Loucy (cell line): ENCODE data around the gene SMTN.

Source experiments
- EZH2phosphoT487 ChIP-seq: fragments of 200-600 bp; IDR thresholded peaks from 2 replicates; pipeline ENCODE4 v1.6.1; 2018; ENCODE audit warnings: antibody characterized with exemption, mild to moderate bottlenecking, moderate library complexity, borderline replicate concordance
- TF ChIP-seq, protein P1 (sequence below): fragments of 200-600 bp; sonication (generic); conservative IDR thresholded peaks from 2 replicates; pipeline ENCODE4 v1.5.1; 2014; ENCODE audit warnings: mild to moderate bottlenecking, antibody characterized with exemption, low read length

DNA sequence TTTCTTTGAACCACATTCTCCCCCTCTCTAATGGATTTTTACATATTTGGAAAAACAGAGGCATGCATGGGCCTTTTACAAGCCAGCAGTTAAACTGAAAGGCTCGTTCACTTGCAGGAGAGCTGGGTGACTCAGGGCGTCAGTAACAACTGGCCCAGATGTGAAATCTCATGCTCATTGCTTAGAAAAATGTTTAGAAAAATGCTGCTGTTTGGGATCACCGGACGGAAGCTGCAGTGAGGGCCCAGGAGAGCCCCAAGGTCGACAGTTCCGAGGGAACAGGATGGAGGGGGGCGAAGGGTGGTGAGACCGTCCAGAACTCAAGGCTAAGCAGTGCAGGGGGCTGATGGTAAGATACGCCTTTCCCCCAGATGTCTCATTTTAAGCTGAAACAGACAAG is 41.7 kb upstream of the SMTN start:
- TF ChIP-seq, protein P1, sequence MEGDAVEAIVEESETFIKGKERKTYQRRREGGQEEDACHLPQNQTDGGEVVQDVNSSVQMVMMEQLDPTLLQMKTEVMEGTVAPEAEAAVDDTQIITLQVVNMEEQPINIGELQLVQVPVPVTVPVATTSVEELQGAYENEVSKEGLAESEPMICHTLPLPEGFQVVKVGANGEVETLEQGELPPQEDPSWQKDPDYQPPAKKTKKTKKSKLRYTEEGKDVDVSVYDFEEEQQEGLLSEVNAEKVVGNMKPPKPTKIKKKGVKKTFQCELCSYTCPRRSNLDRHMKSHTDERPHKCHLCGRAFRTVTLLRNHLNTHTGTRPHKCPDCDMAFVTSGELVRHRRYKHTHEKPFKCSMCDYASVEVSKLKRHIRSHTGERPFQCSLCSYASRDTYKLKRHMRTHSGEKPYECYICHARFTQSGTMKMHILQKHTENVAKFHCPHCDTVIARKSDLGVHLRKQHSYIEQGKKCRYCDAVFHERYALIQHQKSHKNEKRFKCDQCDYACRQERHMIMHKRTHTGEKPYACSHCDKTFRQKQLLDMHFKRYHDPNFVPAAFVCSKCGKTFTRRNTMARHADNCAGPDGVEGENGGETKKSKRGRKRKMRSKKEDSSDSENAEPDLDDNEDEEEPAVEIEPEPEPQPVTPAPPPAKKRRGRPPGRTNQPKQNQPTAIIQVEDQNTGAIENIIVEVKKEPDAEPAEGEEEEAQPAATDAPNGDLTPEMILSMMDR, result no peak
- no peak for TF ChIP-seq EZH2phosphoT487
